Neural progenitor cell (in vitro differentiated cells): ENCODE data around the gene BMP7. TPM values are rescaled to one million over a fixed set of nuclear protein-coding genes. Genes with fewer than 3 reads are reported as not detected.

Experiments used
- DNase-seq: peaks from one replicate; pipeline ENCODE4 v3.0.0-alpha.2; 2016; ENCODE audit warnings: low spot score
- H2AFZ ChIP-seq: fragments of 200-600 bp; sonication (generic); replicated peaks from 2 replicates; pipeline ENCODE4 v1.6.1; 2016; ENCODE audit warnings: antibody characterized with exemption
- H3F3A ChIP-seq: fragments of 200-600 bp; sonication (generic); 2 replicates; pipeline ENCODE4 v1.6.1; 2016; ENCODE audit warnings: antibody characterized with exemption, low read depth
- H3K27ac ChIP-seq: fragments of 200-600 bp; sonication (generic); 2 replicates; pipeline ENCODE4 v1.5.1; 2016; ENCODE audit warnings: mild to moderate bottlenecking
- H3K27me3 ChIP-seq: fragments of 200-600 bp; sonication (generic); 2 replicates; pipeline ENCODE4 v1.6.1; 2016; ENCODE audit warnings: mild to moderate bottlenecking, moderate library complexity
- H3K36me3 ChIP-seq: fragments of 200-600 bp; sonication (generic); 2 replicates; pipeline ENCODE4 v1.5.1; 2016
- H3K4me1 ChIP-seq: fragments of 200-600 bp; sonication (generic); 2 replicates; pipeline ENCODE4 v1.6.1; 2016; ENCODE audit warnings: mixed run types
- H3K4me2 ChIP-seq: fragments of 200-600 bp; sonication (generic); 2 replicates; pipeline ENCODE4 v1.6.1; 2016
- H3K4me3 ChIP-seq: fragments of 200-600 bp; sonication (generic); 2 replicates; pipeline ENCODE4 v1.5.1; 2016
- H3K79me2 ChIP-seq: fragments of 200-600 bp; sonication (generic); 2 replicates; pipeline ENCODE4 v1.6.1; 2016; ENCODE audit warnings: low read depth
- H3K9ac ChIP-seq: fragments of 200-600 bp; sonication (generic); 2 replicates; pipeline ENCODE4 v1.6.1; 2016
- H3K9me3 ChIP-seq: fragments of 200-600 bp; sonication (generic); 2 replicates; pipeline ENCODE4 v1.5.1; 2016; ENCODE audit warnings: low read depth
- H4K20me1 ChIP-seq: fragments of 200-600 bp; sonication (generic); 2 replicates; pipeline ENCODE4 v1.6.1; 2016; ENCODE audit warnings: low read depth
- H3K27ac Mint-ChIP-seq: 3 replicates; pipeline ENCODE4 v1.8.0; 2021; ENCODE audit warnings: mixed read lengths
- H3K27me3 Mint-ChIP-seq: 2 replicates; pipeline ENCODE4 v1.8.0; 2022; ENCODE audit warnings: low read depth, mild to moderate bottlenecking, inconsistent platforms, moderate library complexity, mixed read lengths; ENCODE audit not compliant: insufficient read depth
- H3K36me3 Mint-ChIP-seq: 3 replicates; pipeline ENCODE4 v1.8.0; 2021; ENCODE audit warnings: mixed read lengths
- H3K4me1 Mint-ChIP-seq: 3 replicates; pipeline ENCODE4 v1.8.0; 2021; ENCODE audit warnings: mixed read lengths
- H3K4me3 Mint-ChIP-seq: 3 replicates; pipeline ENCODE4 v1.8.0; 2021; ENCODE audit warnings: mild to moderate bottlenecking, moderate library complexity, mixed read lengths
- H3K9me3 Mint-ChIP-seq: 3 replicates; pipeline ENCODE4 v1.8.0; 2020; ENCODE audit warnings: mixed read lengths
- EZH2 ChIP-seq: fragments of 200-600 bp; sonication (generic); IDR thresholded peaks from 2 replicates; pipeline ENCODE4 v1.6.1; 2017; ENCODE audit warnings: antibody characterized with exemption, mild to moderate bottlenecking, moderate library complexity
- EZH2phosphoT487 ChIP-seq: fragments of 200-600 bp; sonication (generic); IDR thresholded peaks from 2 replicates; pipeline ENCODE4 v1.6.1; 2017; ENCODE audit warnings: antibody characterized with exemption
- total RNA-seq: library from RNA; depleted of rRNA; stranded (reverse); fragments of >200 nt; gene quantifications from 2 replicates; pipeline ENCODE4 v1.2.3, GENCODE V29; 2015; ENCODE audit warnings: low replicate concordance
- TF ChIP-seq, protein P1 (sequence below): fragments of 200-600 bp; sonication (generic); IDR thresholded peaks from 2 replicates; pipeline ENCODE4 v1.5.1; 2017; ENCODE audit warnings: antibody characterized with exemption, mild to moderate bottlenecking

BMP7 gene
- total RNA-seq, 1 donor from 2014 or later: 11.2 TPM

- Mint-ChIP-seq H3K4me1 (peaks cover 24% of the 10 kb centered on the region), H3K9me3 (peaks cover 4% of the 10 kb centered on the region), H3K27me3 (peaks cover 6% of the 10 kb centered on the region), H3K27ac (no peak overlapping the region), H3K36me3 (no peaks in the 10 kb centered on the region), H3K4me3 (no peak overlapping the region)
- H3K36me3 ChIP-seq: no peaks in the 10 kb centered on the region
- H3K9me3 ChIP-seq: no peaks in the 10 kb centered on the region
- no peaks in the 10 kb centered on the region for H4K20me1 ChIP-seq
- no peaks in the 10 kb centered on the region for H3K79me2 ChIP-seq
- no peak overlapping the region for H3K4me2 ChIP-seq
- H3K4me1 ChIP-seq: no peaks in the 10 kb centered on the region
- no peaks in the 10 kb centered on the region for H3K27me3 ChIP-seq
- no peak overlapping the region for H3K9ac ChIP-seq
- H3K4me3 ChIP-seq: no peak overlapping the region
- H3F3A ChIP-seq: no peaks in the 10 kb centered on the region
- H3K27ac ChIP-seq: no peak overlapping the region
- DNase-seq: no peak
- no peak overlapping the region for H2AFZ ChIP-seq
- TF ChIP-seq EZH2 (no peak), EZH2phosphoT487 (no peak)
- TF ChIP-seq, protein P1, sequence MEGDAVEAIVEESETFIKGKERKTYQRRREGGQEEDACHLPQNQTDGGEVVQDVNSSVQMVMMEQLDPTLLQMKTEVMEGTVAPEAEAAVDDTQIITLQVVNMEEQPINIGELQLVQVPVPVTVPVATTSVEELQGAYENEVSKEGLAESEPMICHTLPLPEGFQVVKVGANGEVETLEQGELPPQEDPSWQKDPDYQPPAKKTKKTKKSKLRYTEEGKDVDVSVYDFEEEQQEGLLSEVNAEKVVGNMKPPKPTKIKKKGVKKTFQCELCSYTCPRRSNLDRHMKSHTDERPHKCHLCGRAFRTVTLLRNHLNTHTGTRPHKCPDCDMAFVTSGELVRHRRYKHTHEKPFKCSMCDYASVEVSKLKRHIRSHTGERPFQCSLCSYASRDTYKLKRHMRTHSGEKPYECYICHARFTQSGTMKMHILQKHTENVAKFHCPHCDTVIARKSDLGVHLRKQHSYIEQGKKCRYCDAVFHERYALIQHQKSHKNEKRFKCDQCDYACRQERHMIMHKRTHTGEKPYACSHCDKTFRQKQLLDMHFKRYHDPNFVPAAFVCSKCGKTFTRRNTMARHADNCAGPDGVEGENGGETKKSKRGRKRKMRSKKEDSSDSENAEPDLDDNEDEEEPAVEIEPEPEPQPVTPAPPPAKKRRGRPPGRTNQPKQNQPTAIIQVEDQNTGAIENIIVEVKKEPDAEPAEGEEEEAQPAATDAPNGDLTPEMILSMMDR: no peak
Measured at GRCh38 chr20:57306747-57307146, 40.3 kb upstream of the BMP7 start.

DNA sequence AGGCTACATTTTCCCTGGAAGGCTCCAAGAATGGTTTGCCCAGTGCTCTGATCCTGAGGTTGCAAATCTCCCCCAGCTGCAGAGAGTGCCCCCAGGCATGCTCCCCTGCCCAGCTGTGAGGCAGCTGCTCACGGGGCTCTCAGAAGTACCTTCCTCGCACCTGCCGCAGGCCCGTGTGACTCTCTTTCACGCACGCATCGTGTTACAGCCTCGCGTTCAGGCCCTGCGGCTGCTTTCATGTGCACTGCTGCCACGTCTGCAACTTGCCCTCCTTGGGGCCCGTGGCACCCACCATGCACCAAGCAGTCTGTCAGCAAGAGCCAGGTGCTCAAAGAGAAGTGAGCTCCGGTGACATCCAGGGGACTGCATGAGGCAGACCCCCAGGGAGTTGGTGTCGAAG, 34.6 kb upstream of the BMP7 start:
- Histone ChIP-seq H3K4me1 (no peaks in the 10 kb centered on the region), H3K9me3 (no peaks in the 10 kb centered on the region), H3K9ac (no peak overlapping the region), H3K79me2 (no peaks in the 10 kb centered on the region), H3K27ac (no peak overlapping the region), H3F3A (no peaks in the 10 kb centered on the region), H3K4me3 (no peak overlapping the region), H2AFZ (no peak overlapping the region), H4K20me1 (no peaks in the 10 kb centered on the region), H3K4me2 (no peak overlapping the region), H3K27me3 (no peaks in the 10 kb centered on the region), H3K36me3 (no peaks in the 10 kb centered on the region)
- Mint-ChIP-seq H3K27ac (no peak overlapping the region), H3K36me3 (no peaks in the 10 kb centered on the region), H3K4me3 (no peak overlapping the region), H3K9me3 (peaks cover 4% of the 10 kb centered on the region), H3K27me3 (peaks cover 7% of the 10 kb centered on the region), H3K4me1 (peaks cover 9% of the 10 kb centered on the region)
- no peak for DNase-seq
- TF ChIP-seq EZH2phosphoT487 (no peak), EZH2 (no peak)
- TF ChIP-seq, protein P1: no peak

GRCh38 chr20:57298457-57298856, 32.0 kb upstream of the BMP7 start:
- peaks cover 22% of the 10 kb centered on the region for H3K4me1 Mint-ChIP-seq
- Histone ChIP-seq H3K27ac (no peak overlapping the region), H4K20me1 (no peaks in the 10 kb centered on the region), H3K79me2 (no peaks in the 10 kb centered on the region), H3K9ac (no peak overlapping the region), H3K4me3 (no peak overlapping the region), H3F3A (no peaks in the 10 kb centered on the region), H2AFZ (no peak overlapping the region), H3K4me2 (no peak overlapping the region), H3K27me3 (no peaks in the 10 kb centered on the region), H3K4me1 (peaks cover 17% of the 10 kb centered on the region), H3K36me3 (no peaks in the 10 kb centered on the region), H3K9me3 (no peaks in the 10 kb centered on the region)
- peaks cover 4% of the 10 kb centered on the region for H3K27me3 Mint-ChIP-seq
- H3K27ac Mint-ChIP-seq: no peak overlapping the region
- no peak for DNase-seq
- TF ChIP-seq EZH2phosphoT487 (no peak), EZH2 (no peak)
- TF ChIP-seq, protein P1: no peak
- H3K36me3 Mint-ChIP-seq: no peaks in the 10 kb centered on the region
- H3K4me3 Mint-ChIP-seq: no peak overlapping the region
- H3K9me3 Mint-ChIP-seq: peaks cover 4% of the 10 kb centered on the region

DNA sequence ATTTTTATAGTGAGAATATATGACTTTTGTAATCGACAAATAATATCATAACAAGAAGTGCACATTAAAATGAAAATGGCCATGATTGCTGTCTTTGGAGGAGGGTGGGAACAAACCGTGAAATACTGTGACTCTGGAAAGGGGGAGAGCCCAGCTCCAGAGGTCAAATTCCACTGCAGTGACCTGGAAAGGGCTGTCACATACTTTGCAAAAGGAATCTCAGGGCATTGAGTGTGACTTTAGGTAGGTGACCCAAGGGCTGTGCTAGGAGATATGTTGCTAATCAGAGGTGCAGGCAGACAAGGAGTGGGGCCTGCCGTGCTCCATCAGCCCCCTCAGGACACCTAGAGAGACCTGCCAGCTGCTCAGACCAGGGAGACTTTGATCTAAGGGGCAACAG, 28.1 kb upstream of the BMP7 start:
- H3K36me3 Mint-ChIP-seq: no peaks in the 10 kb centered on the region
- peaks cover 34% of the 10 kb centered on the region for H3K4me1 ChIP-seq
- TF ChIP-seq EZH2 (no peak), EZH2phosphoT487 (no peak)
- TF ChIP-seq, protein P1: no peak
- no peaks in the 10 kb centered on the region for H3K79me2 ChIP-seq
- H3K9me3 ChIP-seq: no peaks in the 10 kb centered on the region
- no peaks in the 10 kb centered on the region for H3K9me3 Mint-ChIP-seq
- no peaks in the 10 kb centered on the region for H4K20me1 ChIP-seq
- H3F3A ChIP-seq: peaks cover 8% of the 10 kb centered on the region
- peaks cover 6% of the 10 kb centered on the region for H3K27me3 Mint-ChIP-seq
- H3K36me3 ChIP-seq: no peaks in the 10 kb centered on the region
- peak overlapping the region; percentile 59 for H3K4me3 Mint-ChIP-seq
- no peak overlapping the region for H2AFZ ChIP-seq
- no peak overlapping the region for H3K9ac ChIP-seq
- H3K4me2 ChIP-seq: peak overlapping the region; percentile 25
- H3K4me1 Mint-ChIP-seq: peaks cover 60% of the 10 kb centered on the region
- H3K4me3 ChIP-seq: no peak overlapping the region
- no peaks in the 10 kb centered on the region for H3K27me3 ChIP-seq
- DNase-seq: peak; percentile 64
- peak overlapping the region; percentile 98 for H3K27ac Mint-ChIP-seq
- H3K27ac ChIP-seq: no peak overlapping the region
